NCI-H1092 treated with DMSO at 0.1 percent for 48 hours (cell line): ENCODE data around the gene PGM1.

Experiments used
- DNase-seq: peaks from one replicate; lab custom pipeline; 2025; lab: John Stamatoyannopoulos, UW

Gene PGM1

GRCh38 chr1:63665824-63666223 lies 72.6 kb downstream of the PGM1 start:
- DNase-seq, result no peak

GRCh38 chr1:63668298-63668697 lies 75.1 kb downstream of the PGM1 start:
- no peak for DNase-seq

- no peak for DNase-seq
Measured at GRCh38 chr1:63669151-63669961, 76.1 kb downstream of the PGM1 start.

- DNase-seq, result no peak
Measured at GRCh38 chr1:63670164-63670563, 77.0 kb downstream of the PGM1 start.

GRCh38 chr1:63671514-63671913 lies 78.3 kb downstream of the PGM1 start:
- DNase-seq, result no peak

- peak; percentile 31 for DNase-seq
Measured at GRCh38 chr1:63674238-63674864, 81.1 kb downstream of the PGM1 start.

GRCh38 chr1:63674865-63675419 lies 81.7 kb downstream of the PGM1 start:
- DNase-seq, result no peak

- peak; percentile 10 for DNase-seq
Measured at GRCh38 chr1:63675420-63675931, 82.3 kb downstream of the PGM1 start.

GRCh38 chr1:63677497-63677896 lies 84.3 kb downstream of the PGM1 start:
- no peak for DNase-seq

GRCh38 chr1:63678200-63678599 lies 85.0 kb downstream of the PGM1 start:
- no peak for DNase-seq

- DNase-seq, result no peak
Measured at GRCh38 chr1:63679076-63679475, 85.9 kb downstream of the PGM1 start.

- no peak for DNase-seq
Measured at GRCh38 chr1:63679589-63679988, 86.4 kb downstream of the PGM1 start.

- DNase-seq, result no peak
Measured at GRCh38 chr1:63682936-63683335, 89.7 kb downstream of the PGM1 start.

- DNase-seq, result no peak
Measured at GRCh38 chr1:63683759-63684158, 90.5 kb downstream of the PGM1 start.

- no peak for DNase-seq
Measured at GRCh38 chr1:63686696-63687095, 93.5 kb downstream of the PGM1 start.

GRCh38 chr1:63688302-63688890 lies 95.2 kb downstream of the PGM1 start:
- DNase-seq, result no peak

- no peak for DNase-seq
Measured at GRCh38 chr1:63690966-63691700, 97.9 kb downstream of the PGM1 start.

- DNase-seq, result peak; percentile 44
Measured at GRCh38 chr1:63691701-63692425, 98.7 kb downstream of the PGM1 start.

- DNase-seq, result no peak
Measured at GRCh38 chr1:63693944-63694571, 100.8 kb downstream of the PGM1 start.

GRCh38 chr1:63698001-63698838 lies 105.0 kb downstream of the PGM1 start:
- DNase-seq, result no peak
